Spinal cord (tissue), 10 donors: Measurements from ENCODE around the gene POMT1. TPM values are rescaled to one million over a fixed set of nuclear protein-coding genes. Genes with fewer than 3 reads are reported as not detected.
A peak's percentile ranks its signal among the peaks of the same experiment; 100 is the strongest.
"Not testable (repeated sequence)": the region's sequence is repeated elsewhere in the genome, so short reads cannot be mapped to it uniquely, and the experiment has no call there.

Experiments
- DNase-seq, 6 donors: peaks; one replicate each; pipeline versions ENCODE4 v3.0.0 to v3.0.0-alpha.2; 2013 to 2015; ENCODE audit warnings: low spot score in 6 of 6, low read depth in 4 of 6
- H3K27ac ChIP-seq: one replicate; pipeline ENCODE4 v1.5.1; 2013; ENCODE audit warnings: low read depth, low read length, control low read depth
- H3K27me3 ChIP-seq: one replicate; pipeline ENCODE4 v1.6.1; 2013; ENCODE audit warnings: low read length; ENCODE audit not compliant: control insufficient read depth, insufficient read depth
- H3K36me3 ChIP-seq: one replicate; pipeline ENCODE4 v1.6.1; 2013; ENCODE audit warnings: low read length; ENCODE audit not compliant: control insufficient read depth, insufficient read depth
- H3K4me1 ChIP-seq: one replicate; pipeline ENCODE4 v1.6.1; 2013; ENCODE audit warnings: low read length; ENCODE audit not compliant: control insufficient read depth, insufficient read depth
- H3K4me3 ChIP-seq: one replicate; pipeline ENCODE4 v1.5.1; 2013; ENCODE audit warnings: low read depth, low read length, control low read depth
- H3K9me3 ChIP-seq: one replicate; pipeline ENCODE4 v1.6.1; 2013; ENCODE audit warnings: low read length; ENCODE audit not compliant: control insufficient read depth, insufficient read depth
- WGBS: methylation state at CpG from one replicate; pipeline ENCODE4 v1.1.5; 2013; ENCODE audit warnings: missing lambda C conversion rate; ENCODE audit not compliant: insufficient coverage; 5-methylcytosine and 5-hydroxymethylcytosine counted together
- long read RNA-seq, 4 donors: transcript quantifications; one replicate each; lab custom pipeline, GENCODE V29; 2026
- polyA plus RNA-seq, 2 donors: library from polyadenylated mRNA; unstranded; fragments of 120-200 nt; gene quantifications; one replicate each; pipeline ENCODE4 v1.2.1, GENCODE V29; 2013; ENCODE audit not compliant: insufficient read length in 2 of 2
- total RNA-seq, 2 donors: library from RNA; depleted of rRNA in 1 of 2; stranded (reverse); fragments of 120-200 nt in 1 of 2; fragments of >200 nt in 1 of 2; gene quantifications; one replicate each; pipeline versions ENCODE4 v1.2.3 to v1.2.4, GENCODE V29; 2013 to 2014
- donor health status: healthy.

The POMT1 gene
- total RNA-seq = 10 to 100 TPM; 39.2 to 60.6 TPM
- polyA plus RNA-seq = 10 to 100 TPM; 85.5 to 92.7 TPM
- long read RNA-seq, donor 1, partial matches to known transcripts = 9 of 14 reads
- long read RNA-seq, donor 1, other reads (novel, unspliced or antisense) = 0 of 14 reads
- long read RNA-seq, donor 2, partial matches to known transcripts = 0 of 2 reads
- long read RNA-seq, donor 2, other reads (novel, unspliced or antisense) = 0 of 2 reads
- long read RNA-seq, donor 3, partial matches to known transcripts = 0 of 2 reads
- long read RNA-seq, donor 3, other reads (novel, unspliced or antisense) = 0 of 2 reads
- long read RNA-seq, donor 4, partial matches to known transcripts = 0 of 4 reads
- long read RNA-seq, donor 4, other reads (novel, unspliced or antisense) = 0 of 4 reads

GRCh38 chr9:131502781-131503625 lies at the start of gene POMT1:
POMT1 (plus strand) TSS chr9:131502918; CDS start chr9:131504219, 1,301 bp downstream.
- WGBS = under 1% methylated on average over 83 of the region's 83 CpGs
- Histone ChIP-seq H3K9me3 (no peaks in the 10 kb centered on the region), H3K27me3 (no peaks in the 10 kb centered on the region), H3K4me3 (peak within 1 kb of the TSS; percentile 60), H3K36me3 (peaks cover 46% of the 10 kb centered on the region), H3K4me1 (peaks cover 22% of the 10 kb centered on the region), H3K27ac (peak within 1 kb of the TSS; percentile 61)
- DNase-seq = peak; percentile 80 to 97 (median 88)

GRCh38 chr9:131454028-131454427 lies 48.7 kb upstream of the POMT1 start:
- no peaks in the 10 kb centered on the region for H3K9me3 ChIP-seq
- no peaks in the 10 kb centered on the region for H3K4me1 ChIP-seq
- no peak overlapping the region for H3K27ac ChIP-seq
- H3K4me3 ChIP-seq = no peak overlapping the region
- H3K27me3 ChIP-seq = no peaks in the 10 kb centered on the region
- DNase-seq = no peak
- H3K36me3 ChIP-seq = peaks cover 66% of the 10 kb centered on the region

- WGBS = 94% methylated on average over 9 of the region's 10 CpGs
- not testable (repeated sequence) for H3K27ac ChIP-seq, H3K27me3 ChIP-seq, H3K9me3 ChIP-seq, H3K4me1 ChIP-seq, DNase-seq, H3K4me3 ChIP-seq
- H3K36me3 ChIP-seq = peaks cover 72% of the 10 kb centered on the region
These were observed 47.1 kb upstream of the POMT1 start for GRCh38 chr9:131455655-131456054.

- no peaks in the 10 kb centered on the region for H3K27me3 ChIP-seq
- no peak for DNase-seq
- no peaks in the 10 kb centered on the region for H3K4me1 ChIP-seq
- 93% methylated on average over 9 of the region's 10 CpGs for WGBS
- no peak overlapping the region for H3K27ac ChIP-seq
- H3K36me3 ChIP-seq = peaks cover 79% of the 10 kb centered on the region
- no peak overlapping the region for H3K4me3 ChIP-seq
- no peaks in the 10 kb centered on the region for H3K9me3 ChIP-seq
These were observed 45.0 kb upstream of the POMT1 start for GRCh38 chr9:131457746-131458145.

- no peak overlapping the region for H3K27ac ChIP-seq
- H3K9me3 ChIP-seq = no peaks in the 10 kb centered on the region
- H3K36me3 ChIP-seq = peaks cover 81% of the 10 kb centered on the region
- H3K4me1 ChIP-seq = no peaks in the 10 kb centered on the region
- WGBS = 93% methylated on average over 10 of the region's 10 CpGs
- no peak for DNase-seq
- H3K27me3 ChIP-seq = no peaks in the 10 kb centered on the region
- H3K4me3 ChIP-seq = no peak overlapping the region
These were observed 43.7 kb upstream of the POMT1 start for GRCh38 chr9:131459056-131459455.

- Histone ChIP-seq H3K27ac (no peak overlapping the region), H3K4me1 (no peaks in the 10 kb centered on the region), H3K36me3 (peaks cover 81% of the 10 kb centered on the region), H3K4me3 (no peak overlapping the region), H3K9me3 (no peaks in the 10 kb centered on the region), H3K27me3 (no peaks in the 10 kb centered on the region)
- WGBS = 88% methylated on average over 1 of the region's 1 CpG
- no peak for DNase-seq
These were observed 41.6 kb upstream of the POMT1 start for GRCh38 chr9:131461166-131461565.

- Histone ChIP-seq H3K9me3 (no peaks in the 10 kb centered on the region), H3K4me3 (no peak overlapping the region), H3K4me1 (no peaks in the 10 kb centered on the region), H3K36me3 (peaks cover 80% of the 10 kb centered on the region), H3K27me3 (no peaks in the 10 kb centered on the region), H3K27ac (no peak overlapping the region)
- 97% methylated on average over 19 of the region's 24 CpGs for WGBS
- no peak for DNase-seq
These were observed 38.2 kb upstream of the POMT1 start for GRCh38 chr9:131464354-131465000.

- Histone ChIP-seq H3K4me1 (no peaks in the 10 kb centered on the region), H3K27ac (no peak overlapping the region), H3K36me3 (peaks cover 80% of the 10 kb centered on the region), H3K4me3 (no peak overlapping the region), H3K27me3 (no peaks in the 10 kb centered on the region), H3K9me3 (no peaks in the 10 kb centered on the region)
- no peak for DNase-seq
- 94% methylated on average over 3 of the region's 6 CpGs for WGBS
These were observed 37.3 kb upstream of the POMT1 start for GRCh38 chr9:131465401-131465800.

- no peak overlapping the region for H3K4me3 ChIP-seq
These were observed 35.3 kb upstream of the POMT1 start for GRCh38 chr9:131467214-131467935.

More at GRCh38 chr9:131467214-131467935, 35.3 kb upstream of the POMT1 start:
- Histone ChIP-seq H3K27ac (no peak overlapping the region), H3K27me3 (no peaks in the 10 kb centered on the region), H3K9me3 (no peaks in the 10 kb centered on the region), H3K36me3 (peaks cover 67% of the 10 kb centered on the region), H3K4me1 (no peaks in the 10 kb centered on the region)
- WGBS = 93% methylated on average over 3 of the region's 13 CpGs
- DNase-seq = no peak
